H1 (cell line): Measurements from ENCODE around the gene CDH16. TPM values are rescaled to one million over a fixed set of nuclear protein-coding genes. Genes with fewer than 3 reads are reported as not detected.

Experiments
- EGR1 ChIP-seq: IDR thresholded peaks from 2 replicates; pipeline ENCODE4 v1.6.1; 2011; ENCODE audit warnings: low read depth, low read length, borderline replicate concordance
- EP300 ChIP-seq, 2 experiments: IDR thresholded peaks; 1 replicate in 1 of 2; 2 replicates in 1 of 2; pipeline ENCODE4 v1.6.1; 2011 to 2012; ENCODE audit warnings: low read depth in 2 of 2, low read length in 2 of 2, mild to moderate bottlenecking in 2 of 2, borderline replicate concordance in 1 of 2, inconsistent platforms in 1 of 2, moderate library complexity in 1 of 2
- PHF8 ChIP-seq: fragments of 200-600 bp; sonication (generic); conservative IDR thresholded peaks from 2 replicates; pipeline ENCODE4 v1.7.1; 2012; ENCODE audit warnings: low read depth, mild to moderate bottlenecking, inconsistent platforms, low read length, moderate library complexity
- polyA plus RNA-seq, 7 experiments: library from polyadenylated mRNA; depleted of rRNA in 3 of 7; stranded (reverse) in 5 of 7; unstranded in 2 of 7; fragments of >200 nt in 5 of 7; fragments of 200-250 nt in 2 of 7; gene quantifications; 1 replicate in 5 of 7; 2 replicates in 1 of 7; 4 replicates in 1 of 7; pipeline versions ENCODE4 v1.2.1 to v1.2.3, GENCODE V29; 2011 to 2013; ENCODE audit warnings: missing spikeins in 2 of 7, mixed read lengths in 2 of 7
- total RNA-seq: library from RNA; stranded (reverse); fragmentation: NEBNext Ultra II Directional; extraction: Animal tissue kit (Norgen Biotek cat#: 25700); gene quantifications from 2 replicates; pipeline ENCODE4 v1.2.1, GENCODE V29; 2021

Gene CDH16
- total and polyA plus RNA-seq, 2 of the 8 experiments (the other 6 are each of a cell fraction or from before 2014, with no cell fraction given): not detected

DNA sequence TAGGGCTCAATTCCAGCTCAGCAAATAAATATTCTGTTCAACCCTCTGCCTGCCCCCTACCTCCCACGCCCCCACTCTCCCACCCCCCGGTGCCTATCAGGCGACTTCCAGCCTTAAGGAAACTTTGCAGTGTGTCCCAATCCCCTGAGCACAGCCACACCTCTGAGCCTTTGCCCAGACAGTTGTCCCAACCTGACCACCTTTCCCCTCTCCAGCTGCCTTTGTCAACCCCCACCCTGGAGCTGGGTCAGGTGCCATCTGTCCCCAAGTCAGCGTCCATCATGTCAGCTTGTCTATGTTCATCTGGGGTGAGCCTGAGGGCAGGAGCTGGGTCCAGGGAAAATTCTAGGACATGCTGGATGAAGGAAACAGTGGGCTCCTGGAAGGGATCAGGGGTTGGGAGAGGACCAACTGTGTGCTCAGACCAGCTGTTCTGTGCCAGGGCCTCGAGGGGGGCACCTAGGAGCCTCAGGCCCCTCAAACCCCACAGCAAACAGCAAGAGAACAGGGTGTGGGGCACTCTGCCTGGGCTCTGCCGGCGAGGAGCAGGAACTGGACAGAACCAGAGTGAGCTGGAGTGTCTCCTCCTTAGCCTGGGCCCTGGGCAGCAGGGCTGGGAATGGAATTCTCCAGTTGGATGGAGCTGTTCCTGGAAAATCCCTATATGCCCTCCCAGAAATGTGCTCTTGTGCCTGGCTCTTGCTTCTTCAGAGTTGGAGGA is 17.8 kb downstream of the CDH16 start (continued):
- TF ChIP-seq EP300 (IDR thresholded peaks at IDR 0.05; ENCODE audit: borderline replicate concordance in 1 of 2, low read depth in 2 of 2, low read length in 2 of 2) (no peak), PHF8 (no peak), EGR1 (no peak)
